ENCODE results near the gene CREB3L2. TPM values are rescaled to one million over a fixed set of nuclear protein-coding genes. Genes with fewer than 3 reads are reported as not detected.

CREB3L2 gene
- total and polyA plus RNA-seq, 2 donors (not counting 1 experiment from before 2014, with no cell fraction given) = 39.3 to 63.7 TPM

GRCh38 chr7:137950263-137950621 is 51.6 kb downstream of the CREB3L2 start:
- Histone ChIP-seq H4K20me1 (ENCODE audit: control insufficient read depth, extremely low read depth, insufficient read depth, low read length) (no peaks in the 10 kb centered on the region), H3K36me3 (ENCODE audit: control insufficient read depth, insufficient read depth, low read length) (peaks cover 2% of the 10 kb centered on the region), H3K9ac (ENCODE audit: insufficient read depth, low read length) (no peak overlapping the region), H3K4me1 (ENCODE audit: control insufficient read depth, extremely low read depth, insufficient read depth, low read length) (peaks cover 23% of the 10 kb centered on the region), H2AFZ (ENCODE audit: low read length) (no peak overlapping the region), H3K27ac (ENCODE audit: insufficient read depth, low read length) (no peak overlapping the region), H3K27me3 (ENCODE audit: control insufficient read depth, insufficient read depth, low read length) (no peaks in the 10 kb centered on the region), H3K79me2 (ENCODE audit: control insufficient read depth, insufficient read depth, low read length) (peaks cover 75% of the 10 kb centered on the region), H3K4me3 (replicated peaks in 1 of 4; ENCODE audit: control extremely low read depth in 1 of 4, insufficient read depth in 1 of 4, low read depth in 3 of 4, low read length in 4 of 4) (no peak overlapping the region), H3K4me2 (ENCODE audit: extremely low read depth, insufficient read depth, low read length) (no peak overlapping the region), H3K9me3 (ENCODE audit: control insufficient read depth, insufficient read depth, low read depth, low read length) (no peaks in the 10 kb centered on the region)
- DNase-seq (ENCODE audit: low read depth in 2 of 2) = no peak
- no peak for TF ChIP-seq CTCF (conservative IDR thresholded peaks at IDR 0.05 in 1 of 2, IDR thresholded peaks at IDR 0.05 in 1 of 2; ENCODE audit: low read depth in 1 of 2, low read length in 2 of 2)
- TF ChIP-seq EZH2 (IDR thresholded peaks at IDR 0.05; ENCODE audit: low read length, missing control alignments) = no peak

GRCh38 chr7:137949416-137950262 is 52.2 kb downstream of the CREB3L2 start:
- TF ChIP-seq CTCF (conservative IDR thresholded peaks at IDR 0.05 in 1 of 2, IDR thresholded peaks at IDR 0.05 in 1 of 2; ENCODE audit: low read depth in 1 of 2, low read length in 2 of 2) (no peak), EZH2 (IDR thresholded peaks at IDR 0.05; ENCODE audit: low read length, missing control alignments) (no peak)
- Histone ChIP-seq H3K9me3 (ENCODE audit: control insufficient read depth, insufficient read depth, low read depth, low read length) (no peaks in the 10 kb centered on the region), H2AFZ (ENCODE audit: low read length) (no peak overlapping the region), H3K9ac (ENCODE audit: insufficient read depth, low read length) (no peak overlapping the region), H3K4me1 (ENCODE audit: control insufficient read depth, extremely low read depth, insufficient read depth, low read length) (peaks cover 17% of the 10 kb centered on the region), H3K4me3 (replicated peaks in 1 of 4; ENCODE audit: control extremely low read depth in 1 of 4, insufficient read depth in 1 of 4, low read depth in 3 of 4, low read length in 4 of 4) (no peak overlapping the region), H3K27me3 (ENCODE audit: control insufficient read depth, insufficient read depth, low read length) (no peaks in the 10 kb centered on the region), H3K79me2 (ENCODE audit: control insufficient read depth, insufficient read depth, low read length) (peaks cover 69% of the 10 kb centered on the region), H3K27ac (ENCODE audit: insufficient read depth, low read length) (no peak overlapping the region), H4K20me1 (ENCODE audit: control insufficient read depth, extremely low read depth, insufficient read depth, low read length) (no peaks in the 10 kb centered on the region), H3K4me2 (ENCODE audit: extremely low read depth, insufficient read depth, low read length) (no peak overlapping the region), H3K36me3 (ENCODE audit: control insufficient read depth, insufficient read depth, low read length) (peaks cover 2% of the 10 kb centered on the region)
- DNase-seq (ENCODE audit: low read depth in 2 of 2) = no peak

GRCh38 chr7:137948845-137949330 is 53.0 kb downstream of the CREB3L2 start:
- peaks cover 14% of the 10 kb centered on the region for H3K4me1 ChIP-seq (ENCODE audit: control insufficient read depth, extremely low read depth, insufficient read depth, low read length)
- no peaks in the 10 kb centered on the region for H3K27me3 ChIP-seq (ENCODE audit: control insufficient read depth, insufficient read depth, low read length)
- H3K4me2 ChIP-seq (ENCODE audit: extremely low read depth, insufficient read depth, low read length) = no peak overlapping the region
- no peak for DNase-seq (ENCODE audit: low read depth in 2 of 2)
- no peak overlapping the region for H3K27ac ChIP-seq (ENCODE audit: insufficient read depth, low read length)
- TF ChIP-seq EZH2 (IDR thresholded peaks at IDR 0.05; ENCODE audit: low read length, missing control alignments) = no peak
- TF ChIP-seq CTCF (conservative IDR thresholded peaks at IDR 0.05 in 1 of 2, IDR thresholded peaks at IDR 0.05 in 1 of 2; ENCODE audit: low read depth in 1 of 2, low read length in 2 of 2) = no peak
- H2AFZ ChIP-seq (ENCODE audit: low read length) = no peak overlapping the region
- H4K20me1 ChIP-seq (ENCODE audit: control insufficient read depth, extremely low read depth, insufficient read depth, low read length) = no peaks in the 10 kb centered on the region
- H3K79me2 ChIP-seq (ENCODE audit: control insufficient read depth, insufficient read depth, low read length) = peaks cover 66% of the 10 kb centered on the region
- no peak overlapping the region for H3K4me3 ChIP-seq (replicated peaks in 1 of 4; ENCODE audit: control extremely low read depth in 1 of 4, insufficient read depth in 1 of 4, low read depth in 3 of 4, low read length in 4 of 4)
- H3K9ac ChIP-seq (ENCODE audit: insufficient read depth, low read length) = no peak overlapping the region
- H3K36me3 ChIP-seq (ENCODE audit: control insufficient read depth, insufficient read depth, low read length) = peaks cover 2% of the 10 kb centered on the region
- H3K9me3 ChIP-seq (ENCODE audit: control insufficient read depth, insufficient read depth, low read depth, low read length) = no peaks in the 10 kb centered on the region

All from fibroblast of lung (primary cell).